CD4-positive, alpha-beta T cell treated with Interleukin-6 for 4 hours (primary cell): Measurements from ENCODE around the gene GANAB.
A peak's percentile ranks its signal among the peaks of the same experiment; 100 is the strongest.
"Not testable (repeated sequence)": the region's sequence is repeated elsewhere in the genome, so short reads cannot be mapped to it uniquely, and the experiment has no call there.

Source experiments
- DNase-seq: peaks from one replicate; pipeline ENCODE4 v3.0.0-alpha.2; 2020; ENCODE audit warnings: mixed read lengths

Gene GANAB

GRCh38 chr11:62666259-62666926, 20.0 kb upstream of the GANAB start:
- DNase-seq: no peak

- DNase-seq: peak; percentile 65
These were observed 19.3 kb upstream of the GANAB start for GRCh38 chr11:62665599-62666258.

GRCh38 chr11:62665075-62665598, 18.7 kb upstream of the GANAB start, which contains the start of the genes C11orf98 and CSKMT:
Gene C11orf98, minus strand, starts transcription at chr11:62665210. Its CDS starts 41 bp downstream, at chr11:62665169.
Gene CSKMT, plus strand, starts transcription at chr11:62665312. Its CDS starts 568 bp downstream, at chr11:62665880.
- DNase-seq: peak; percentile 95

- DNase-seq: peak; percentile 60
These were observed 18.1 kb upstream of the GANAB start for GRCh38 chr11:62664405-62665074.

GRCh38 chr11:62656796-62657429, 10.5 kb upstream of the GANAB start:
- DNase-seq: no peak

- DNase-seq: no peak
These were observed 7.9 kb upstream of the GANAB start for GRCh38 chr11:62654297-62654696.

- peak; percentile 57 for DNase-seq
These were observed 6.0 kb upstream of the GANAB start for GRCh38 chr11:62652161-62653006.

- DNase-seq: not testable (repeated sequence)
These were observed 3.9 kb upstream of the GANAB start for GRCh38 chr11:62650283-62650682.

- no peak for DNase-seq
These were observed 3.1 kb upstream of the GANAB start for GRCh38 chr11:62649486-62649885.

- no peak for DNase-seq
These were observed 2.6 kb upstream of the GANAB start for GRCh38 chr11:62648967-62649364.

- no peak for DNase-seq
These were observed 2.0 kb upstream of the GANAB start for GRCh38 chr11:62648185-62648966.

- no peak for DNase-seq
These were observed 1.2 kb upstream of the GANAB start for GRCh38 chr11:62647609-62648005.

GRCh38 chr11:62646825-62647608, 604 bp upstream of the GANAB start:
- no peak for DNase-seq

GRCh38 chr11:62645671-62645945, 805 bp downstream of the GANAB start:
- no peak for DNase-seq

- DNase-seq: no peak
These were observed 2.2 kb downstream of the GANAB start for GRCh38 chr11:62644220-62644619.

- DNase-seq: no peak
These were observed 13.9 kb downstream of the GANAB start for GRCh38 chr11:62632492-62632891.

GRCh38 chr11:62627713-62628112, 18.7 kb downstream of the GANAB start:
- DNase-seq: no peak

GRCh38 chr11:62622476-62623089, 23.8 kb downstream of the GANAB start:
- DNase-seq: no peak

GRCh38 chr11:62621567-62622470, 24.6 kb downstream of the GANAB start, which contains the start of gene B3GAT3:
Gene B3GAT3, minus strand, starts transcription at chr11:62621986. Its CDS starts 39 bp downstream, at chr11:62621947.
- DNase-seq: peak; percentile 97
